Measurements from ENCODE around the gene ADGRE3.

DNA sequence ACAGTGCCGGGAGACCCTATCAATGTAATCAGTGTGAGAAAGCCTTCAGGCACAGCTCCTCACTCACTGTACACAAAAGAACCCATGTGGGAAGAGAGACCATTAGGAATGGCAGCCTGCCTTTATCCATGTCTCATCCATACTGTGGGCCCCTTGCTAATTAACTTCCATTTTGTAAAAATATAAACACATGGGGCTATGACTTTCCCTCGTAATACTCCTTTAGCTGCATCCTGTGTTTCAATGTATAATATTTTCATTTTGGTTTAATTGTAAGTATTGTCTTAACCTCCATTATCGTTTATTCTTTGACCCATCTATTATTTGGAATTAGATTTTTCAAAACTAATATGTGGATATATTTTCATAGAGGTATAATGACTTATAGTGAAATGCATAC is 44.5 kb upstream of the ADGRE3 start:
- TF ChIP-seq, protein P1, sequence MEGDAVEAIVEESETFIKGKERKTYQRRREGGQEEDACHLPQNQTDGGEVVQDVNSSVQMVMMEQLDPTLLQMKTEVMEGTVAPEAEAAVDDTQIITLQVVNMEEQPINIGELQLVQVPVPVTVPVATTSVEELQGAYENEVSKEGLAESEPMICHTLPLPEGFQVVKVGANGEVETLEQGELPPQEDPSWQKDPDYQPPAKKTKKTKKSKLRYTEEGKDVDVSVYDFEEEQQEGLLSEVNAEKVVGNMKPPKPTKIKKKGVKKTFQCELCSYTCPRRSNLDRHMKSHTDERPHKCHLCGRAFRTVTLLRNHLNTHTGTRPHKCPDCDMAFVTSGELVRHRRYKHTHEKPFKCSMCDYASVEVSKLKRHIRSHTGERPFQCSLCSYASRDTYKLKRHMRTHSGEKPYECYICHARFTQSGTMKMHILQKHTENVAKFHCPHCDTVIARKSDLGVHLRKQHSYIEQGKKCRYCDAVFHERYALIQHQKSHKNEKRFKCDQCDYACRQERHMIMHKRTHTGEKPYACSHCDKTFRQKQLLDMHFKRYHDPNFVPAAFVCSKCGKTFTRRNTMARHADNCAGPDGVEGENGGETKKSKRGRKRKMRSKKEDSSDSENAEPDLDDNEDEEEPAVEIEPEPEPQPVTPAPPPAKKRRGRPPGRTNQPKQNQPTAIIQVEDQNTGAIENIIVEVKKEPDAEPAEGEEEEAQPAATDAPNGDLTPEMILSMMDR (conservative IDR thresholded peaks at IDR 0.05; ENCODE audit: low read length), result no peak
- no peak for TF ChIP-seq EZH2phosphoT487 (IDR thresholded peaks at IDR 0.05; ENCODE audit: borderline replicate concordance, low read depth, low read length)

Measured in OCI-LY7 (cell line).